Measurements from ENCODE around the gene DUSP1. TPM values are rescaled to one million over a fixed set of nuclear protein-coding genes. Genes with fewer than 3 reads are reported as not detected.

DUSP1 gene
- total and polyA plus RNA-seq, 2 of the 4 experiments (the other 2 are of a cell fraction), result 304 to 467 TPM

DNA sequence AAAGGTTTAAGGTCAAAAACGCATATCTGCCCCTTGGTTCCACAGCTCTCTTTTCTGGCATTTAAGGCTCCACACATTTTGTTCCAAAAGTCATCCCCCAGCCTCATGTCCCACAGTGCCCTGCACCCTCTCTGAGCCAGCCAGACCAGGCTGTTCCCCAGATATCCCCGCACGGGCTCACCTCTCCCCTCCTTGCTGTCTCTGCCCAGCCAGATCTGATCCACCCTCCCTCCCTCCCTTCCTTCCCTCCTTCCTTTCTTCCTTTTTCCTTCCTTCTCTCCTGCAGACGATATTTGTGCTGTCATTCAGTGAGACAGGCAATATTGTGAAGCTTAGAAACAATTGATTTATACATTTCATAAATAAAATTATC, 37.0 kb downstream of the DUSP1 start (continued):
- no peak for TF ChIP-seq MAFK (IDR thresholded peaks at IDR 0.05; ENCODE audit: low read depth, low read length)
- TF ChIP-seq, protein P1, sequence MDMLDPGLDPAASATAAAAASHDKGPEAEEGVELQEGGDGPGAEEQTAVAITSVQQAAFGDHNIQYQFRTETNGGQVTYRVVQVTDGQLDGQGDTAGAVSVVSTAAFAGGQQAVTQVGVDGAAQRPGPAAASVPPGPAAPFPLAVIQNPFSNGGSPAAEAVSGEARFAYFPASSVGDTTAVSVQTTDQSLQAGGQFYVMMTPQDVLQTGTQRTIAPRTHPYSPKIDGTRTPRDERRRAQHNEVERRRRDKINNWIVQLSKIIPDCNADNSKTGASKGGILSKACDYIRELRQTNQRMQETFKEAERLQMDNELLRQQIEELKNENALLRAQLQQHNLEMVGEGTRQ (IDR thresholded peaks at IDR 0.05; ENCODE audit: low read depth, low read length), result no peak

DNA sequence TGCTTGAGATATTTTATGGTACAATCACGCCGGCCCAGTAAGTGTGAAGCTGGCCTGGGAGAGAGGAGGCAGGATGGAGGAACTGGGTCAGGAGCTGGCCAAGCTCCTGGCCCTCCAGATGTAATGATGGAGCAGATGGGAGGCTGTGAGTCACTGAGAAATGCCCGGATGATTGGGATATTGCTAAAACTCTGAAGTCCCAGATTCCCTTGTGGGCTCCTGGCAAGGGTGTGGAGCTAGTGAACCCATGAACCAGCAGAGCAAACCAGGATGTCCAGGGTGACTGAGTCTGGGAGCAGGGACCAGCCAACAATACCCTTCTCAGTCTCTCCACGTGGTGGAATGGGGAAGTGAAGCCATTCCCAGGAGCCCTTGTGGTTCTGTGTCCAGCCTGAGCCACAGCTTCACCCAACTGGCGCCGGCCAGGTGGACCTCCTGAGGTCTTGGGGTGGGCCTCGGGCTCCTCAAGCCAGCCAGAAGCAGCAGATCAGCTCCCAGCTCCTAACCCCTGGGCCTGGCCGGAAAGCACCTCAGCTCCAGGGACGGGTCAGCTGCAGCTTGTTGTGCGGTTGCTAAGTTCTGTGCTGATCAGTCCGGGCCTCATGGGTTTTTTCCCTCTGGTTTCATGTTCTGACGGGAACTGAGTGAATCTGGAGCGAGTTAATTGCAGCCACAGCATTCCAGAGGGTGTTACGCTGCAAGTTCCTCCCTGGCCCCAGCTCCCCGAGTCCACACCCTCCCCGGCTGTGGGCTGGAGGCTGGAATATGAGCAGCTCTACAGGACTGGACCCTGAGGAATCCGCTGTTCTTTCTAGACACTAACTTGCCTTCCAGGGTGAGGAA, 37.6 kb downstream of the DUSP1 start:
- H2BK15ac ChIP-seq (ENCODE audit: low read depth, low read length), result peak overlapping the region; percentile 74; the same call in 1 of the 3 replicates
- peak overlapping the region; percentile 67 to 97 for H4K8ac ChIP-seq (ENCODE audit: low read depth in 2 of 2, low read length in 2 of 2)
- peak overlapping the region; percentile 93 for H2AFZ ChIP-seq (replicated peaks; ENCODE audit: low read length, poor library complexity)
- H2AK5ac ChIP-seq (ENCODE audit: low read depth, low read length), result peak overlapping the region; percentile 86
- H3K23ac ChIP-seq (ENCODE audit: low read depth, low read length), result peak overlapping the region; percentile 67
- no peaks in the 10 kb centered on the region for H3K27me3 ChIP-seq (ENCODE audit: control insufficient read depth, insufficient read depth, low read length)
- peak overlapping the region; percentile 90 for H4K91ac ChIP-seq (ENCODE audit: insufficient read depth, low read depth, low read length)
- H3K9ac ChIP-seq (ENCODE audit: low read depth, low read length), result 0 out of 2 replicates have a peak overlapping the region, but pooled peaks have one; percentile 5
- H4K20me1 ChIP-seq (ENCODE audit: insufficient read depth, low read length), result no peaks in the 10 kb centered on the region
- H4K5ac ChIP-seq (ENCODE audit: low read depth, low read length), result peak overlapping the region; percentile 81
- H3K4me2 ChIP-seq (ENCODE audit: low read depth, low read length), result 0 out of 2 replicates have a peak overlapping the region, but pooled peaks have one; percentile 16
- peaks cover 18% of the 10 kb centered on the region for H3K4me1 ChIP-seq (ENCODE audit: control insufficient read depth, insufficient read depth, low read length)
- 0 out of 2 replicates have a peak, but pooled peaks cover 18% of the 10 kb centered on the region for H3K9me1 ChIP-seq (ENCODE audit: insufficient read depth, low read length)
- peak overlapping the region; percentile 80 for H3K14ac ChIP-seq (replicated peaks; ENCODE audit: low read depth, low read length)
- H3K27ac ChIP-seq (ENCODE audit: insufficient read depth, low read length), result peak overlapping the region; percentile 51
- CTCF ChIA-PET, result interaction anchor here (0.9 to 1.0 kb wide), 2 partner anchors 17 to 18 kb away, joined by 4 read pairs; no protein-coding TSS in a partner anchor
- peak; percentile 90 for DNase-seq
- peak overlapping the region; percentile 64 for H2BK5ac ChIP-seq (ENCODE audit: low read depth, low read length, poor library complexity, severe bottlenecking)
- ATAC-seq (ENCODE audit: low read depth), result peak; percentile 89
- intact Hi-C loops (cut with micrococcal nuclease), result loop anchor here (5.0 kb wide), 1 partner anchor 34 kb away; no protein-coding TSS in a partner anchor
- no peaks in the 10 kb centered on the region for H3K36me3 ChIP-seq (ENCODE audit: control insufficient read depth, insufficient read depth, low read length)
- H3K79me1 ChIP-seq (ENCODE audit: low read depth in 1 of 2, low read length in 2 of 2), result no peaks in the 10 kb centered on the region; a peak in 1 of 4 replicates
- dilution Hi-C loops (cut with HindIII; ENCODE audit: low sequenced_read_pairs, unreplicated experiment), result no loop called here
- WGBS, 2 experiments (ENCODE audit: extremely low coverage in 2 of 2, insufficient read length in 1 of 2), result 61% methylated on average over 6 of the region's 17 CpGs; no CpG with 5 or more reads in 1 of the 2 experiments
- H2BK20ac ChIP-seq (ENCODE audit: low read depth, low read length), result peak overlapping the region; percentile 67
- H3K4me3 ChIP-seq (ENCODE audit: insufficient read depth, low read depth, low read length), result no peak overlapping the region
- H3K18ac ChIP-seq (ENCODE audit: low read depth, low read length), result peak overlapping the region; percentile 64
- in situ Hi-C loops (cut with MboI; ENCODE audit: low sequenced_read_pairs), result no loop called here
- BruUV-seq (replicated peaks), result no TSS peak
- POLR2A ChIA-PET (ENCODE audit: unreplicated experiment), result interaction anchor here (1.0 kb wide), 1 partner anchor 37 kb away, joined by 3 read pairs; the partner anchor contains the start of gene DUSP1
- H2AK9ac ChIP-seq (replicated peaks; ENCODE audit: low read depth, low read length, poor library complexity), result peak overlapping the region; percentile 92
- H3K56ac ChIP-seq (ENCODE audit: extremely low read depth, insufficient read depth, low read length), result no peak overlapping the region
- H3K4ac ChIP-seq (ENCODE audit: low read depth, low read length), result peak overlapping the region; percentile 91
- H3K9me3 ChIP-seq (ENCODE audit: control insufficient read depth, insufficient read depth, low read length), result no peaks in the 10 kb centered on the region
- H2BK120ac ChIP-seq (ENCODE audit: low read depth, low read length), result peak overlapping the region; percentile 90
- TF ChIP-seq FOS (IDR thresholded peaks at IDR 0.05; ENCODE audit: low read depth, low read length) (peak; percentile 16; the same call in 1 of the 2 replicates), CEBPB (IDR thresholded peaks at IDR 0.05; ENCODE audit: low read depth, low read length) (peak; percentile 29; the same call in 1 of the 2 replicates), NFE2L2 (IDR thresholded peaks at IDR 0.05; ENCODE audit: low read depth, low read length) (no peak), MAZ (IDR thresholded peaks at IDR 0.05; ENCODE audit: borderline replicate concordance, low read depth, low read length) (0 out of 2 replicates have a peak, but pooled peaks have one; percentile 58), MAFK (IDR thresholded peaks at IDR 0.05; ENCODE audit: low read depth, low read length) (no peak), RAD21 (IDR thresholded peaks at IDR 0.05; ENCODE audit: low read length) (no peak; the same call in 1 of the 2 replicates), POLR2A (IDR thresholded peaks at IDR 0.05; ENCODE audit: low read depth, low read length) (peak; percentile 45; the same call in 1 of the 2 replicates), RCOR1 (IDR thresholded peaks at IDR 0.05; ENCODE audit: insufficient replicate concordance, low read length) (no peak)
- TF ChIP-seq, protein P1 (IDR thresholded peaks at IDR 0.05; ENCODE audit: low read depth, low read length), result no peak
- TF ChIP-seq, protein P2, sequence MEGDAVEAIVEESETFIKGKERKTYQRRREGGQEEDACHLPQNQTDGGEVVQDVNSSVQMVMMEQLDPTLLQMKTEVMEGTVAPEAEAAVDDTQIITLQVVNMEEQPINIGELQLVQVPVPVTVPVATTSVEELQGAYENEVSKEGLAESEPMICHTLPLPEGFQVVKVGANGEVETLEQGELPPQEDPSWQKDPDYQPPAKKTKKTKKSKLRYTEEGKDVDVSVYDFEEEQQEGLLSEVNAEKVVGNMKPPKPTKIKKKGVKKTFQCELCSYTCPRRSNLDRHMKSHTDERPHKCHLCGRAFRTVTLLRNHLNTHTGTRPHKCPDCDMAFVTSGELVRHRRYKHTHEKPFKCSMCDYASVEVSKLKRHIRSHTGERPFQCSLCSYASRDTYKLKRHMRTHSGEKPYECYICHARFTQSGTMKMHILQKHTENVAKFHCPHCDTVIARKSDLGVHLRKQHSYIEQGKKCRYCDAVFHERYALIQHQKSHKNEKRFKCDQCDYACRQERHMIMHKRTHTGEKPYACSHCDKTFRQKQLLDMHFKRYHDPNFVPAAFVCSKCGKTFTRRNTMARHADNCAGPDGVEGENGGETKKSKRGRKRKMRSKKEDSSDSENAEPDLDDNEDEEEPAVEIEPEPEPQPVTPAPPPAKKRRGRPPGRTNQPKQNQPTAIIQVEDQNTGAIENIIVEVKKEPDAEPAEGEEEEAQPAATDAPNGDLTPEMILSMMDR (conservative IDR thresholded peaks at IDR 0.05; ENCODE audit: low read depth, low read length), result no peak
